ENCODE data around the gene DNTTIP2. TPM values are rescaled to one million over a fixed set of nuclear protein-coding genes. Genes with fewer than 3 reads are reported as not detected.

DNTTIP2 gene
- total RNA-seq, 1 experiment from 2014 or later = 61.5 TPM

DNA sequence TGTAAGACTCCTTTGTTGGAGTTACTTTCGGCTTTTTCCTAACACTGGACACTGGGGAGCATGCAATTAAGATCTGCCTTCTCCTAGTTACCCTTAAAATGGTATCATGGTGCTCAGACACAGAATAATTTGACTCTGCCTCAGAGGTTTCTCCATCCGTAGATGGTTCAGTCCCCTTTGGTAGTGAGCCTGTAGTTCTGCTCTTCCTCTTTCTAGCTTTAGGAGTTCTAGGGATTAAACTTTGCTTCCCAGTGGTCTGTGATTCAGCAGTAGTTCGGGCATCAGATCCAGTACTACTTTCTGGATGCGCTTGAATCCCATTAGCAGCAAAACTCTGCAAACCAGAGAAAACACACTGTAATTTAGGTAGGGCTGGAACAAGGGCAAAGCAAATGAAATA is 1.5 kb downstream of the DNTTIP2 start:
- Mint-ChIP-seq H3K36me3 (peaks cover 41% of the 10 kb centered on the region), H3K27me3 (ENCODE audit: low read depth) (no peaks in the 10 kb centered on the region), H3K9me3 (no peaks in the 10 kb centered on the region), H3K27ac (no peak overlapping the region), H3K4me3 (peak overlapping the region; percentile 98), H3K4me1 (peaks cover 21% of the 10 kb centered on the region)
- TF ChIP-seq ZNF317 (CRISPR knock-in tag; IDR thresholded peaks at IDR 0.05; ENCODE audit: borderline replicate concordance, low read depth) (no peak), SP1 (CRISPR knock-in tag; conservative IDR thresholded peaks at IDR 0.05) (no peak), ZBTB21 (CRISPR knock-in tag; IDR thresholded peaks at IDR 0.05; ENCODE audit: borderline replicate concordance) (no peak), FOXK1 (CRISPR knock-in tag; IDR thresholded peaks at IDR 0.05) (no peak), RORB (CRISPR knock-in tag; IDR thresholded peaks at IDR 0.05) (no peak), NR1H2 (CRISPR knock-in tag; IDR thresholded peaks at IDR 0.05) (no peak), FOXP1 (CRISPR knock-in tag; IDR thresholded peaks at IDR 0.05; ENCODE audit: borderline replicate concordance) (no peak), ESRRA (CRISPR knock-in tag; IDR thresholded peaks at IDR 0.05; ENCODE audit: borderline replicate concordance) (no peak), NR3C1 (CRISPR knock-in tag; conservative IDR thresholded peaks at IDR 0.05; ENCODE audit: low read depth) (no peak)
- TF ChIP-seq, protein P1, sequence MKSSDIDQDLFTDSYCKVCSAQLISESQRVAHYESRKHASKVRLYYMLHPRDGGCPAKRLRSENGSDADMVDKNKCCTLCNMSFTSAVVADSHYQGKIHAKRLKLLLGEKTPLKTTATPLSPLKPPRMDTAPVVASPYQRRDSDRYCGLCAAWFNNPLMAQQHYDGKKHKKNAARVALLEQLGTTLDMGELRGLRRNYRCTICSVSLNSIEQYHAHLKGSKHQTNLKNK (CRISPR knock-in tag; IDR thresholded peaks at IDR 0.05) = no peak
- TF ChIP-seq, protein P2, sequence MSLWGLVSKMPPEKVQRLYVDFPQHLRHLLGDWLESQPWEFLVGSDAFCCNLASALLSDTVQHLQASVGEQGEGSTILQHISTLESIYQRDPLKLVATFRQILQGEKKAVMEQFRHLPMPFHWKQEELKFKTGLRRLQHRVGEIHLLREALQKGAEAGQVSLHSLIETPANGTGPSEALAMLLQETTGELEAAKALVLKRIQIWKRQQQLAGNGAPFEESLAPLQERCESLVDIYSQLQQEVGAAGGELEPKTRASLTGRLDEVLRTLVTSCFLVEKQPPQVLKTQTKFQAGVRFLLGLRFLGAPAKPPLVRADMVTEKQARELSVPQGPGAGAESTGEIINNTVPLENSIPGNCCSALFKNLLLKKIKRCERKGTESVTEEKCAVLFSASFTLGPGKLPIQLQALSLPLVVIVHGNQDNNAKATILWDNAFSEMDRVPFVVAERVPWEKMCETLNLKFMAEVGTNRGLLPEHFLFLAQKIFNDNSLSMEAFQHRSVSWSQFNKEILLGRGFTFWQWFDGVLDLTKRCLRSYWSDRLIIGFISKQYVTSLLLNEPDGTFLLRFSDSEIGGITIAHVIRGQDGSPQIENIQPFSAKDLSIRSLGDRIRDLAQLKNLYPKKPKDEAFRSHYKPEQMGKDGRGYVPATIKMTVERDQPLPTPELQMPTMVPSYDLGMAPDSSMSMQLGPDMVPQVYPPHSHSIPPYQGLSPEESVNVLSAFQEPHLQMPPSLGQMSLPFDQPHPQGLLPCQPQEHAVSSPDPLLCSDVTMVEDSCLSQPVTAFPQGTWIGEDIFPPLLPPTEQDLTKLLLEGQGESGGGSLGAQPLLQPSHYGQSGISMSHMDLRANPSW (CRISPR knock-in tag; conservative IDR thresholded peaks at IDR 0.05; ENCODE audit: low read depth) = no peak
- TF ChIP-seq, protein P3, sequence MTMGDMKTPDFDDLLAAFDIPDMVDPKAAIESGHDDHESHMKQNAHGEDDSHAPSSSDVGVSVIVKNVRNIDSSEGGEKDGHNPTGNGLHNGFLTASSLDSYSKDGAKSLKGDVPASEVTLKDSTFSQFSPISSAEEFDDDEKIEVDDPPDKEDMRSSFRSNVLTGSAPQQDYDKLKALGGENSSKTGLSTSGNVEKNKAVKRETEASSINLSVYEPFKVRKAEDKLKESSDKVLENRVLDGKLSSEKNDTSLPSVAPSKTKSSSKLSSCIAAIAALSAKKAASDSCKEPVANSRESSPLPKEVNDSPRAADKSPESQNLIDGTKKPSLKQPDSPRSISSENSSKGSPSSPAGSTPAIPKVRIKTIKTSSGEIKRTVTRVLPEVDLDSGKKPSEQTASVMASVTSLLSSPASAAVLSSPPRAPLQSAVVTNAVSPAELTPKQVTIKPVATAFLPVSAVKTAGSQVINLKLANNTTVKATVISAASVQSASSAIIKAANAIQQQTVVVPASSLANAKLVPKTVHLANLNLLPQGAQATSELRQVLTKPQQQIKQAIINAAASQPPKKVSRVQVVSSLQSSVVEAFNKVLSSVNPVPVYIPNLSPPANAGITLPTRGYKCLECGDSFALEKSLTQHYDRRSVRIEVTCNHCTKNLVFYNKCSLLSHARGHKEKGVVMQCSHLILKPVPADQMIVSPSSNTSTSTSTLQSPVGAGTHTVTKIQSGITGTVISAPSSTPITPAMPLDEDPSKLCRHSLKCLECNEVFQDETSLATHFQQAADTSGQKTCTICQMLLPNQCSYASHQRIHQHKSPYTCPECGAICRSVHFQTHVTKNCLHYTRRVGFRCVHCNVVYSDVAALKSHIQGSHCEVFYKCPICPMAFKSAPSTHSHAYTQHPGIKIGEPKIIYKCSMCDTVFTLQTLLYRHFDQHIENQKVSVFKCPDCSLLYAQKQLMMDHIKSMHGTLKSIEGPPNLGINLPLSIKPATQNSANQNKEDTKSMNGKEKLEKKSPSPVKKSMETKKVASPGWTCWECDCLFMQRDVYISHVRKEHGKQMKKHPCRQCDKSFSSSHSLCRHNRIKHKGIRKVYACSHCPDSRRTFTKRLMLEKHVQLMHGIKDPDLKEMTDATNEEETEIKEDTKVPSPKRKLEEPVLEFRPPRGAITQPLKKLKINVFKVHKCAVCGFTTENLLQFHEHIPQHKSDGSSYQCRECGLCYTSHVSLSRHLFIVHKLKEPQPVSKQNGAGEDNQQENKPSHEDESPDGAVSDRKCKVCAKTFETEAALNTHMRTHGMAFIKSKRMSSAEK (CRISPR knock-in tag; IDR thresholded peaks at IDR 0.05; ENCODE audit: borderline replicate concordance) = no peak
- TF ChIP-seq, protein P4, sequence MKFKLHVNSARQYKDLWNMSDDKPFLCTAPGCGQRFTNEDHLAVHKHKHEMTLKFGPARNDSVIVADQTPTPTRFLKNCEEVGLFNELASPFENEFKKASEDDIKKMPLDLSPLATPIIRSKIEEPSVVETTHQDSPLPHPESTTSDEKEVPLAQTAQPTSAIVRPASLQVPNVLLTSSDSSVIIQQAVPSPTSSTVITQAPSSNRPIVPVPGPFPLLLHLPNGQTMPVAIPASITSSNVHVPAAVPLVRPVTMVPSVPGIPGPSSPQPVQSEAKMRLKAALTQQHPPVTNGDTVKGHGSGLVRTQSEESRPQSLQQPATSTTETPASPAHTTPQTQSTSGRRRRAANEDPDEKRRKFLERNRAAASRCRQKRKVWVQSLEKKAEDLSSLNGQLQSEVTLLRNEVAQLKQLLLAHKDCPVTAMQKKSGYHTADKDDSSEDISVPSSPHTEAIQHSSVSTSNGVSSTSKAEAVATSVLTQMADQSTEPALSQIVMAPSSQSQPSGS (CRISPR knock-in tag; IDR thresholded peaks at IDR 0.05; ENCODE audit: borderline replicate concordance, low read depth) = no peak
- DNase-seq (ENCODE audit: low spot score) = no peak
- no peak for ATAC-seq
- ChIA-PET POLR2A (no interaction called here), CTCF (no interaction called here)

DNA sequence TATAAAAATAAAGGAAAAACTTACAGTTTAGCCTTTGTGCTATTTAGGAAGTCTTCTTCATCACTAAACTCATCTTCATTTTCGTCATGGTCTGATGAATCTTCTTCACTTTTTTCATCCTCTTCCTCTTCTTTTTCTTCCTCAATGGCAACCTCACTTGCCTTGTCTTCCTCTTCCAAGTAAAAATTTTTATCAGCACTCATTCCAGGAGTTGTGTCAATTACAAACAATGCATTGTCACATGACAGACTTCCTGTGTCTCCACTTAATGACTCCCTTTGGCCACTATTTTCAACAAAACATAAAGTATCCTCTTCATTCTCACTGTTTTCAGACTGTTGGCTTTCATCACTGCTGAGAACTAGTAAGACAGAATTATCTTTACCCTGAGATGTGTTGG is 2.8 kb downstream of the DNTTIP2 start:
- CTCF ChIA-PET = no interaction called here

More for the DNA sequence above, 2.8 kb downstream of the DNTTIP2 start:
- POLR2A ChIA-PET = no interaction called here
- ATAC-seq = no peak
- Mint-ChIP-seq H3K36me3 (peaks cover 54% of the 10 kb centered on the region), H3K27ac (no peak overlapping the region), H3K4me3 (peak overlapping the region; percentile 98), H3K4me1 (peaks cover 21% of the 10 kb centered on the region), H3K27me3 (ENCODE audit: low read depth) (no peaks in the 10 kb centered on the region), H3K9me3 (no peaks in the 10 kb centered on the region)
- DNase-seq (ENCODE audit: low spot score) = no peak
- TF ChIP-seq, protein P5, sequence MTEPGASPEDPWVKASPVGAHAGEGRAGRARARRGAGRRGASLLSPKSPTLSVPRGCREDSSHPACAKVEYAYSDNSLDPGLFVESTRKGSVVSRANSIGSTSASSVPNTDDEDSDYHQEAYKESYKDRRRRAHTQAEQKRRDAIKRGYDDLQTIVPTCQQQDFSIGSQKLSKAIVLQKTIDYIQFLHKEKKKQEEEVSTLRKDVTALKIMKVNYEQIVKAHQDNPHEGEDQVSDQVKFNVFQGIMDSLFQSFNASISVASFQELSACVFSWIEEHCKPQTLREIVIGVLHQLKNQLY (CRISPR knock-in tag; IDR thresholded peaks at IDR 0.05) = no peak
- TF ChIP-seq FOXP1 (CRISPR knock-in tag; IDR thresholded peaks at IDR 0.05; ENCODE audit: borderline replicate concordance) = no peak
- TF ChIP-seq, protein P6, sequence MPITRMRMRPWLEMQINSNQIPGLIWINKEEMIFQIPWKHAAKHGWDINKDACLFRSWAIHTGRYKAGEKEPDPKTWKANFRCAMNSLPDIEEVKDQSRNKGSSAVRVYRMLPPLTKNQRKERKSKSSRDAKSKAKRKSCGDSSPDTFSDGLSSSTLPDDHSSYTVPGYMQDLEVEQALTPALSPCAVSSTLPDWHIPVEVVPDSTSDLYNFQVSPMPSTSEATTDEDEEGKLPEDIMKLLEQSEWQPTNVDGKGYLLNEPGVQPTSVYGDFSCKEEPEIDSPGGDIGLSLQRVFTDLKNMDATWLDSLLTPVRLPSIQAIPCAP (CRISPR knock-in tag; IDR thresholded peaks at IDR 0.05) = no peak
- TF ChIP-seq, protein P7, sequence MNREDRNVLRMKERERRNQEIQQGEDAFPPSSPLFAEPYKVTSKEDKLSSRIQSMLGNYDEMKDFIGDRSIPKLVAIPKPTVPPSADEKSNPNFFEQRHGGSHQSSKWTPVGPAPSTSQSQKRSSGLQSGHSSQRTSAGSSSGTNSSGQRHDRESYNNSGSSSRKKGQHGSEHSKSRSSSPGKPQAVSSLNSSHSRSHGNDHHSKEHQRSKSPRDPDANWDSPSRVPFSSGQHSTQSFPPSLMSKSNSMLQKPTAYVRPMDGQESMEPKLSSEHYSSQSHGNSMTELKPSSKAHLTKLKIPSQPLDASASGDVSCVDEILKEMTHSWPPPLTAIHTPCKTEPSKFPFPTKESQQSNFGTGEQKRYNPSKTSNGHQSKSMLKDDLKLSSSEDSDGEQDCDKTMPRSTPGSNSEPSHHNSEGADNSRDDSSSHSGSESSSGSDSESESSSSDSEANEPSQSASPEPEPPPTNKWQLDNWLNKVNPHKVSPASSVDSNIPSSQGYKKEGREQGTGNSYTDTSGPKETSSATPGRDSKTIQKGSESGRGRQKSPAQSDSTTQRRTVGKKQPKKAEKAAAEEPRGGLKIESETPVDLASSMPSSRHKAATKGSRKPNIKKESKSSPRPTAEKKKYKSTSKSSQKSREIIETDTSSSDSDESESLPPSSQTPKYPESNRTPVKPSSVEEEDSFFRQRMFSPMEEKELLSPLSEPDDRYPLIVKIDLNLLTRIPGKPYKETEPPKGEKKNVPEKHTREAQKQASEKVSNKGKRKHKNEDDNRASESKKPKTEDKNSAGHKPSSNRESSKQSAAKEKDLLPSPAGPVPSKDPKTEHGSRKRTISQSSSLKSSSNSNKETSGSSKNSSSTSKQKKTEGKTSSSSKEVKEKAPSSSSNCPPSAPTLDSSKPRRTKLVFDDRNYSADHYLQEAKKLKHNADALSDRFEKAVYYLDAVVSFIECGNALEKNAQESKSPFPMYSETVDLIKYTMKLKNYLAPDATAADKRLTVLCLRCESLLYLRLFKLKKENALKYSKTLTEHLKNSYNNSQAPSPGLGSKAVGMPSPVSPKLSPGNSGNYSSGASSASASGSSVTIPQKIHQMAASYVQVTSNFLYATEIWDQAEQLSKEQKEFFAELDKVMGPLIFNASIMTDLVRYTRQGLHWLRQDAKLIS (CRISPR knock-in tag; IDR thresholded peaks at IDR 0.05; ENCODE audit: borderline replicate concordance) = no peak
- no peak for TF ChIP-seq FOXK1 (CRISPR knock-in tag; IDR thresholded peaks at IDR 0.05)
- TF ChIP-seq MYBL2 (CRISPR knock-in tag; IDR thresholded peaks at IDR 0.05) = no peak
- no peak for TF ChIP-seq FOXJ3 (CRISPR knock-in tag; IDR thresholded peaks at IDR 0.05; ENCODE audit: borderline replicate concordance)
- TF ChIP-seq OVOL2 (CRISPR knock-in tag; IDR thresholded peaks at IDR 0.05; ENCODE audit: borderline replicate concordance) = no peak
